Mucosa of descending colon (tissue), 3 donors: ENCODE measurements around the gene ZNF350. TPM values are rescaled to one million over a fixed set of nuclear protein-coding genes. Genes with fewer than 3 reads are reported as not detected.

ENCODE experiments used
- ATAC-seq: fragments of 200-7000 bp; cut with Tn5 transposase; one replicate; pipeline ENCODE4 v1.9.1; 2020; ENCODE audit warnings: mild to moderate bottlenecking, moderate library complexity
- DNase-seq, 3 donors: peaks; one replicate each; pipeline ENCODE4 v3.0.0-alpha.2; 2020
- H3K36me3 ChIP-seq: fragments of 200-600 bp; one replicate; pipeline ENCODE4 v1.8.0; 2021; ENCODE audit warnings: low read depth, mild to moderate bottlenecking
- H3K4me1 ChIP-seq: fragments of 200-600 bp; one replicate; pipeline ENCODE4 v1.8.0; 2021; ENCODE audit warnings: low read depth, mild to moderate bottlenecking
- H3K4me3 ChIP-seq: fragments of 200-600 bp; one replicate; pipeline ENCODE4 v1.8.0; 2021; ENCODE audit warnings: mild to moderate bottlenecking
- H3K9me3 ChIP-seq: fragments of 200-600 bp; one replicate; pipeline ENCODE4 v1.8.0; 2021; ENCODE audit warnings: mild to moderate bottlenecking
- CTCF ChIP-seq: fragments of 200-600 bp; IDR thresholded peaks from one replicate; pipeline ENCODE4 v1.8.0; 2022; ENCODE audit warnings: antibody characterized with exemption, mild to moderate bottlenecking
- intact Hi-C, 2 donors: fragments of 100-400 bp; cut with DNase I in 1 of 2; cut with micrococcal nuclease in 1 of 2; formaldehyde crosslinking; loops; one replicate each; pipeline versions ENCODE4 v1.11.0 to v1.11.1; 2022; cut with DNase I, micrococcal nuclease
- total RNA-seq, 3 donors: library from RNA; stranded (reverse); fragmentation: NEBNext Ultra II Directional in 2 of 3; extraction: Animal tissue kit (Norgen Biotek cat#: 25700) in 2 of 3; gene quantifications; one replicate each; pipeline versions ENCODE4 v1.2.1 to v1.2.4, GENCODE V29; 2021 to 2023
- donor health status: DM: no; HTN: no; CAD: no; lungs with moderate emphysema.
- donor health status: DM: no; HTN: no; CAD: no.
- donor health status: DM: no; HTN: yes; CAD: no.

ZNF350 gene
- total RNA-seq, 3 donors from 2014 or later: 13.5 to 21.8 (median 21.1) TPM

- no peak for TF ChIP-seq CTCF
- Histone ChIP-seq H3K4me3 (no peak overlapping the region), H3K4me1 (no peaks in the 10 kb centered on the region), H3K9me3 (peaks cover 83% of the 10 kb centered on the region), H3K36me3 (no peaks in the 10 kb centered on the region)
- ATAC-seq (no peak), DNase-seq (no peak)
- intact Hi-C loops: no loop called here
Measured at GRCh38 chr19:51921949-51922348, 64.7 kb downstream of the ZNF350 start.

- H3K36me3 ChIP-seq: no peaks in the 10 kb centered on the region
- H3K4me1 ChIP-seq: no peaks in the 10 kb centered on the region
- TF ChIP-seq CTCF: no peak
- ATAC-seq (no peak), DNase-seq (no peak)
- H3K9me3 ChIP-seq: peaks cover 93% of the 10 kb centered on the region
- no peak overlapping the region for H3K4me3 ChIP-seq
- intact Hi-C loops: no loop called here
Measured at GRCh38 chr19:51919606-51920005, 67.0 kb downstream of the ZNF350 start.

GRCh38 chr19:51916167-51916566, 70.5 kb downstream of the ZNF350 start:
- TF ChIP-seq CTCF: no peak
- H3K9me3 ChIP-seq: peaks cover 97% of the 10 kb centered on the region

GRCh38 chr19:51915324-51915867, 71.2 kb downstream of the ZNF350 start:
- peaks cover 96% of the 10 kb centered on the region for H3K9me3 ChIP-seq
- no peaks in the 10 kb centered on the region for H3K4me1 ChIP-seq
- TF ChIP-seq CTCF: no peak
- intact Hi-C loops: no loop called here
- DNase-seq (no peak), ATAC-seq (no peak)
- H3K36me3 ChIP-seq: no peaks in the 10 kb centered on the region
- no peak overlapping the region for H3K4me3 ChIP-seq

More at GRCh38 chr19:51916167-51916566, 70.5 kb downstream of the ZNF350 start:
- Histone ChIP-seq H3K36me3 (no peaks in the 10 kb centered on the region), H3K4me1 (no peaks in the 10 kb centered on the region), H3K4me3 (no peak overlapping the region)
- DNase-seq (no peak), ATAC-seq (no peak)
- intact Hi-C loops: no loop called here

Other genes starting within 250 kb of the ZNF350 start
- gene FPR1, start 235.0 kb downstream of the ZNF350 start, total RNA-seq: 10 to 100 TPM in 1 of 3 donors, 1 to 10 TPM in 1, not detected in 1; 3.6 to 14.5 TPM
- gene FPR2, start 225.7 kb downstream of the ZNF350 start, total RNA-seq: 1 to 10 TPM in 1 of 3 donors, under 1 TPM in 1, not detected in 1; 0.41 to 2.7 TPM
- gene FPR3, start 191.7 kb downstream of the ZNF350 start, total RNA-seq: 1 to 10 TPM; 3.6 to 9.8 (median 7.4) TPM
- 10 to 100 TPM in 1 of 3 donors, 1 to 10 TPM in 2; 5.8 to 17.2 (median 9.7) TPM for gene ZNF577, start 98.9 kb downstream of the ZNF350 start, total RNA-seq
- 10 to 100 TPM in 1 of 3 donors, 1 to 10 TPM in 2; 7.5 to 15.8 (median 9.0) TPM for gene ZNF649, start 81.8 kb downstream of the ZNF350 start, total RNA-seq
- gene ZNF613, start 59.4 kb downstream of the ZNF350 start, total RNA-seq: 1 to 10 TPM; 6.6 to 9.3 (median 8.0) TPM
- gene ZNF615, start 21.4 kb upstream of the ZNF350 start, total RNA-seq: 10 to 100 TPM in 1 of 3 donors, 1 to 10 TPM in 2; 5.0 to 15.5 (median 6.3) TPM
- gene ZNF614, start 41.5 kb upstream of the ZNF350 start, total RNA-seq: 1 to 10 TPM; 3.8 to 7.9 (median 4.1) TPM
- gene ZNF432, start 62.0 kb upstream of the ZNF350 start, total RNA-seq: 10 to 100 TPM in 2 of 3 donors, 1 to 10 TPM in 1; 9.1 to 18.4 (median 10.3) TPM
- 10 to 100 TPM; 13.4 to 22.4 (median 20.1) TPM for gene ZNF841, start 108.9 kb upstream of the ZNF350 start, total RNA-seq
- 10 to 100 TPM in 2 of 3 donors, 1 to 10 TPM in 1; 5.5 to 13.4 (median 11.1) TPM for gene ZNF616, start 153.1 kb upstream of the ZNF350 start, total RNA-seq
- gene ZNF836, start 184.8 kb upstream of the ZNF350 start, total RNA-seq: 10 to 100 TPM in 2 of 3 donors, 1 to 10 TPM in 1; 9.1 to 16.6 (median 11.1) TPM
- 100 to 1,000 TPM; 212 to 274 (median 273) TPM for gene PPP2R1A, start 203.2 kb upstream of the ZNF350 start, total RNA-seq